Activated naive CD8-positive, alpha-beta T cell (primary cell): ENCODE results near the gene SMC5.

Experiments used
- H3K27ac Mint-ChIP-seq: one replicate; pipeline ENCODE4 v1.8.0; 2021; ENCODE audit warnings: mixed read lengths
- H3K27me3 Mint-ChIP-seq: one replicate; pipeline ENCODE4 v1.8.0; 2021; ENCODE audit warnings: mixed read lengths
- H3K36me3 Mint-ChIP-seq: one replicate; pipeline ENCODE4 v1.8.0; 2021; ENCODE audit warnings: mixed read lengths
- H3K4me1 Mint-ChIP-seq: one replicate; pipeline ENCODE4 v1.8.0; 2021; ENCODE audit warnings: low read depth, mixed read lengths
- H3K4me3 Mint-ChIP-seq: one replicate; pipeline ENCODE4 v1.8.0; 2021; ENCODE audit warnings: mild to moderate bottlenecking, mixed read lengths
- H3K9me3 Mint-ChIP-seq: one replicate; pipeline ENCODE4 v1.8.0; 2021; ENCODE audit warnings: low read depth, mixed read lengths

Gene SMC5

GRCh38 chr9:70257991-70258691, 637 bp upstream of the SMC5 start:
- H3K27me3 Mint-ChIP-seq = no peaks in the 10 kb centered on the region
- no peaks in the 10 kb centered on the region for H3K9me3 Mint-ChIP-seq
- peaks cover 59% of the 10 kb centered on the region for H3K4me1 Mint-ChIP-seq
- peak overlapping the region; percentile 96 for H3K27ac Mint-ChIP-seq
- H3K4me3 Mint-ChIP-seq = peak overlapping the region; percentile 99
- peaks cover 20% of the 10 kb centered on the region for H3K36me3 Mint-ChIP-seq

- Mint-ChIP-seq H3K9me3 (no peaks in the 10 kb centered on the region), H3K27me3 (no peaks in the 10 kb centered on the region), H3K36me3 (peaks cover 21% of the 10 kb centered on the region), H3K4me3 (peak overlapping the region; percentile 99), H3K27ac (peak overlapping the region; percentile 96), H3K4me1 (peaks cover 65% of the 10 kb centered on the region)
Observed at GRCh38 chr9:70259512-70259802, 679 bp downstream of the SMC5 start.

GRCh38 chr9:70260007-70260443, 1.2 kb downstream of the SMC5 start:
- peaks cover 25% of the 10 kb centered on the region for H3K36me3 Mint-ChIP-seq
- no peaks in the 10 kb centered on the region for H3K27me3 Mint-ChIP-seq
- H3K4me3 Mint-ChIP-seq = peak overlapping the region; percentile 99
- H3K4me1 Mint-ChIP-seq = peaks cover 69% of the 10 kb centered on the region
- peak overlapping the region; percentile 96 for H3K27ac Mint-ChIP-seq
- no peaks in the 10 kb centered on the region for H3K9me3 Mint-ChIP-seq

GRCh38 chr9:70260606-70261005, 1.8 kb downstream of the SMC5 start:
- no peaks in the 10 kb centered on the region for H3K27me3 Mint-ChIP-seq
- H3K4me3 Mint-ChIP-seq = peak overlapping the region; percentile 99
- H3K36me3 Mint-ChIP-seq = peaks cover 25% of the 10 kb centered on the region
- no peak overlapping the region for H3K27ac Mint-ChIP-seq
- H3K4me1 Mint-ChIP-seq = peaks cover 68% of the 10 kb centered on the region
- H3K9me3 Mint-ChIP-seq = no peaks in the 10 kb centered on the region

- H3K27ac Mint-ChIP-seq = peak overlapping the region; percentile 22
- H3K4me1 Mint-ChIP-seq = peaks cover 67% of the 10 kb centered on the region
- no peaks in the 10 kb centered on the region for H3K9me3 Mint-ChIP-seq
- peak overlapping the region; percentile 99 for H3K4me3 Mint-ChIP-seq
- no peaks in the 10 kb centered on the region for H3K27me3 Mint-ChIP-seq
- H3K36me3 Mint-ChIP-seq = peaks cover 25% of the 10 kb centered on the region
Observed at GRCh38 chr9:70261131-70261870, 2.5 kb downstream of the SMC5 start.

- peaks cover 65% of the 10 kb centered on the region for H3K4me1 Mint-ChIP-seq
- H3K4me3 Mint-ChIP-seq = peak overlapping the region; percentile 99
- no peaks in the 10 kb centered on the region for H3K9me3 Mint-ChIP-seq
- peak overlapping the region; percentile 36 for H3K27ac Mint-ChIP-seq
- H3K27me3 Mint-ChIP-seq = no peaks in the 10 kb centered on the region
- H3K36me3 Mint-ChIP-seq = peaks cover 25% of the 10 kb centered on the region
Observed at GRCh38 chr9:70262366-70262765, 3.6 kb downstream of the SMC5 start.

- H3K4me3 Mint-ChIP-seq = peak overlapping the region; percentile 38
- peaks cover 64% of the 10 kb centered on the region for H3K4me1 Mint-ChIP-seq
- no peaks in the 10 kb centered on the region for H3K9me3 Mint-ChIP-seq
- H3K27me3 Mint-ChIP-seq = no peaks in the 10 kb centered on the region
- peaks cover 29% of the 10 kb centered on the region for H3K36me3 Mint-ChIP-seq
- no peak overlapping the region for H3K27ac Mint-ChIP-seq
Observed at GRCh38 chr9:70262948-70263347, 4.2 kb downstream of the SMC5 start.

- Mint-ChIP-seq H3K27me3 (no peaks in the 10 kb centered on the region), H3K9me3 (no peaks in the 10 kb centered on the region), H3K27ac (no peak overlapping the region), H3K4me3 (no peak overlapping the region), H3K4me1 (peaks cover 60% of the 10 kb centered on the region), H3K36me3 (peaks cover 29% of the 10 kb centered on the region)
Observed at GRCh38 chr9:70263421-70263820, 4.6 kb downstream of the SMC5 start.

- Mint-ChIP-seq H3K27me3 (no peaks in the 10 kb centered on the region), H3K4me3 (no peak overlapping the region), H3K4me1 (peaks cover 29% of the 10 kb centered on the region), H3K9me3 (no peaks in the 10 kb centered on the region), H3K27ac (no peak overlapping the region), H3K36me3 (peaks cover 19% of the 10 kb centered on the region)
Observed at GRCh38 chr9:70278305-70278704, 19.5 kb downstream of the SMC5 start.

GRCh38 chr9:70283848-70284247, 25.1 kb downstream of the SMC5 start:
- Mint-ChIP-seq H3K36me3 (peaks cover 22% of the 10 kb centered on the region), H3K9me3 (no peaks in the 10 kb centered on the region), H3K4me3 (no peak overlapping the region)

GRCh38 chr9:70285246-70285645, 26.5 kb downstream of the SMC5 start:
- peaks cover 12% of the 10 kb centered on the region for H3K4me1 Mint-ChIP-seq
- H3K9me3 Mint-ChIP-seq = no peaks in the 10 kb centered on the region
- no peak overlapping the region for H3K4me3 Mint-ChIP-seq
- no peak overlapping the region for H3K27ac Mint-ChIP-seq
- no peaks in the 10 kb centered on the region for H3K27me3 Mint-ChIP-seq
- H3K36me3 Mint-ChIP-seq = peaks cover 25% of the 10 kb centered on the region

More at GRCh38 chr9:70283848-70284247, 25.1 kb downstream of the SMC5 start:
- Mint-ChIP-seq H3K27me3 (no peaks in the 10 kb centered on the region), H3K27ac (no peak overlapping the region), H3K4me1 (peaks cover 12% of the 10 kb centered on the region)

- no peaks in the 10 kb centered on the region for H3K9me3 Mint-ChIP-seq
- H3K4me3 Mint-ChIP-seq = no peak overlapping the region
- H3K27me3 Mint-ChIP-seq = no peaks in the 10 kb centered on the region
- peaks cover 30% of the 10 kb centered on the region for H3K36me3 Mint-ChIP-seq
- no peak overlapping the region for H3K27ac Mint-ChIP-seq
- peaks cover 12% of the 10 kb centered on the region for H3K4me1 Mint-ChIP-seq
Observed at GRCh38 chr9:70285981-70286598, 27.3 kb downstream of the SMC5 start.

GRCh38 chr9:70290626-70291025, 31.8 kb downstream of the SMC5 start:
- Mint-ChIP-seq H3K4me1 (peaks cover 8% of the 10 kb centered on the region), H3K27ac (no peak overlapping the region), H3K27me3 (no peaks in the 10 kb centered on the region), H3K9me3 (no peaks in the 10 kb centered on the region), H3K4me3 (no peak overlapping the region), H3K36me3 (peaks cover 35% of the 10 kb centered on the region)

- Mint-ChIP-seq H3K27ac (no peak overlapping the region), H3K4me1 (peaks cover 9% of the 10 kb centered on the region), H3K27me3 (no peaks in the 10 kb centered on the region), H3K4me3 (no peak overlapping the region), H3K9me3 (no peaks in the 10 kb centered on the region), H3K36me3 (peaks cover 35% of the 10 kb centered on the region)
Observed at GRCh38 chr9:70291446-70291845, 32.7 kb downstream of the SMC5 start.

- Mint-ChIP-seq H3K36me3 (peaks cover 33% of the 10 kb centered on the region), H3K27me3 (no peaks in the 10 kb centered on the region), H3K9me3 (no peaks in the 10 kb centered on the region), H3K4me1 (peaks cover 9% of the 10 kb centered on the region), H3K27ac (no peak overlapping the region), H3K4me3 (no peak overlapping the region)
Observed at GRCh38 chr9:70292253-70292652, 33.5 kb downstream of the SMC5 start.
